Mesodermal cell (in vitro differentiated cells): Measurements from ENCODE around the gene DOK4.

Experiments
- H3K27ac ChIP-seq: 2 replicates; pipeline ENCODE4 v1.7.0; 2013; ENCODE audit warnings: mild to moderate bottlenecking, low read depth, low read length, moderate library complexity; ENCODE audit not compliant: severe bottlenecking
- H3K36me3 ChIP-seq: 2 replicates; pipeline ENCODE4 v1.7.1; 2013; ENCODE audit warnings: mild to moderate bottlenecking, low read length, moderate library complexity; ENCODE audit not compliant: control insufficient read depth, insufficient read depth
- H3K4me1 ChIP-seq: one replicate; pipeline ENCODE4 v1.7.1; 2013; ENCODE audit warnings: mild to moderate bottlenecking, low read length; ENCODE audit not compliant: insufficient read depth, control insufficient read depth, poor library complexity, severe bottlenecking
- H3K4me3 ChIP-seq: 2 replicates; pipeline ENCODE4 v1.7.0; 2013; ENCODE audit warnings: low read length, control low read depth, mild to moderate bottlenecking; ENCODE audit not compliant: insufficient read depth, poor library complexity, severe bottlenecking; ENCODE audit errors: extremely low read depth
- H3K9me3 ChIP-seq: 2 replicates; pipeline ENCODE4 v1.7.1; 2013; ENCODE audit warnings: mild to moderate bottlenecking, low read length, moderate library complexity; ENCODE audit not compliant: control insufficient read depth
- WGBS, 2 experiments: methylation state at CpG; one replicate each; pipeline ENCODE4 v1.1.5; 2013; ENCODE audit warnings: missing lambda C conversion rate in 2 of 2; ENCODE audit not compliant: insufficient coverage in 2 of 2; 5-methylcytosine and 5-hydroxymethylcytosine counted together

Gene DOK4

GRCh38 chr16:57509231-57509923 is 23.1 kb upstream of the DOK4 start:
- H3K27ac ChIP-seq, result peak overlapping the region; percentile 96
- H3K4me3 ChIP-seq, result no peak overlapping the region
- peaks cover 53% of the 10 kb centered on the region for H3K4me1 ChIP-seq
- WGBS, 2 experiments, result 78 to 83% methylated on average over 7 to 11 of the region's 12 CpGs
- peaks cover 4% of the 10 kb centered on the region for H3K36me3 ChIP-seq
- no peaks in the 10 kb centered on the region for H3K9me3 ChIP-seq

- Histone ChIP-seq H3K4me3 (no peak overlapping the region), H3K27ac (peak overlapping the region; percentile 75)
- WGBS, 2 experiments, result 92% methylated on average over 2 of the region's 3 CpGs; no CpG with 5 or more reads in 1 of the 2 experiments
These were observed 21.7 kb upstream of the DOK4 start for GRCh38 chr16:57508035-57508425.

GRCh38 chr16:57507136-57508034 is 21.1 kb upstream of the DOK4 start:
- no peak overlapping the region for H3K4me3 ChIP-seq
- peak overlapping the region; percentile 75 for H3K27ac ChIP-seq
- H3K9me3 ChIP-seq, result no peaks in the 10 kb centered on the region
- no peaks in the 10 kb centered on the region for H3K36me3 ChIP-seq
- WGBS, 2 experiments, result 63 to 87% methylated on average over 4 to 6 of the region's 13 CpGs
- peaks cover 47% of the 10 kb centered on the region for H3K4me1 ChIP-seq

More at GRCh38 chr16:57508035-57508425, 21.7 kb upstream of the DOK4 start:
- Histone ChIP-seq H3K9me3 (no peaks in the 10 kb centered on the region), H3K36me3 (no peaks in the 10 kb centered on the region), H3K4me1 (peaks cover 47% of the 10 kb centered on the region)

GRCh38 chr16:57505169-57505568 is 18.9 kb upstream of the DOK4 start:
- Histone ChIP-seq H3K36me3 (no peaks in the 10 kb centered on the region), H3K4me1 (peaks cover 56% of the 10 kb centered on the region), H3K4me3 (no peak overlapping the region), H3K9me3 (no peaks in the 10 kb centered on the region), H3K27ac (no peak overlapping the region)
- WGBS, 2 experiments, result 95 to 96% methylated on average over 5 to 6 of the region's 6 CpGs

- Histone ChIP-seq H3K9me3 (no peaks in the 10 kb centered on the region), H3K4me1 (peaks cover 53% of the 10 kb centered on the region), H3K4me3 (no peak overlapping the region), H3K36me3 (no peaks in the 10 kb centered on the region), H3K27ac (no peak overlapping the region)
- WGBS, 2 experiments, result 91 to 100% methylated on average over 1 to 4 of the region's 5 CpGs
These were observed 18.2 kb upstream of the DOK4 start for GRCh38 chr16:57504491-57504890.

GRCh38 chr16:57504001-57504400 is 17.7 kb upstream of the DOK4 start:
- Histone ChIP-seq H3K9me3 (no peaks in the 10 kb centered on the region), H3K4me1 (peaks cover 48% of the 10 kb centered on the region), H3K27ac (no peak overlapping the region), H3K4me3 (no peak overlapping the region), H3K36me3 (no peaks in the 10 kb centered on the region)
- WGBS, 2 experiments, result 100% methylated on average over 1 to 4 of the region's 6 CpGs

- 83 to 87% methylated on average over 14 to 15 of the region's 15 CpGs for WGBS, 2 experiments
- Histone ChIP-seq H3K9me3 (no peaks in the 10 kb centered on the region), H3K4me1 (peaks cover 42% of the 10 kb centered on the region), H3K4me3 (no peak overlapping the region), H3K27ac (no peak overlapping the region), H3K36me3 (no peaks in the 10 kb centered on the region)
These were observed 17.1 kb upstream of the DOK4 start for GRCh38 chr16:57503366-57503765.

- H3K36me3 ChIP-seq, result no peaks in the 10 kb centered on the region
- H3K4me3 ChIP-seq, result no peak overlapping the region
- 90 to 94% methylated on average over 9 to 12 of the region's 12 CpGs for WGBS, 2 experiments
- H3K9me3 ChIP-seq, result no peaks in the 10 kb centered on the region
- no peak overlapping the region for H3K27ac ChIP-seq
- peaks cover 30% of the 10 kb centered on the region for H3K4me1 ChIP-seq
These were observed 15.9 kb upstream of the DOK4 start for GRCh38 chr16:57502048-57502775.

GRCh38 chr16:57501492-57501891 is 15.2 kb upstream of the DOK4 start:
- peaks cover 28% of the 10 kb centered on the region for H3K4me1 ChIP-seq
- no peak overlapping the region for H3K4me3 ChIP-seq
- H3K27ac ChIP-seq, result peak overlapping the region; percentile 84
- H3K9me3 ChIP-seq, result no peaks in the 10 kb centered on the region
- 84 to 87% methylated on average over 5 to 6 of the region's 7 CpGs for WGBS, 2 experiments
- H3K36me3 ChIP-seq, result no peaks in the 10 kb centered on the region

- 47 to 84% methylated on average over 4 to 5 of the region's 9 CpGs for WGBS, 2 experiments
- peak overlapping the region; percentile 84 for H3K27ac ChIP-seq
- peaks cover 28% of the 10 kb centered on the region for H3K4me1 ChIP-seq
- H3K9me3 ChIP-seq, result no peaks in the 10 kb centered on the region
- no peaks in the 10 kb centered on the region for H3K36me3 ChIP-seq
- no peak overlapping the region for H3K4me3 ChIP-seq
These were observed 14.4 kb upstream of the DOK4 start for GRCh38 chr16:57500578-57501111.
